Measurements from ENCODE around the gene XYLT1.

The XYLT1 gene

DNA sequence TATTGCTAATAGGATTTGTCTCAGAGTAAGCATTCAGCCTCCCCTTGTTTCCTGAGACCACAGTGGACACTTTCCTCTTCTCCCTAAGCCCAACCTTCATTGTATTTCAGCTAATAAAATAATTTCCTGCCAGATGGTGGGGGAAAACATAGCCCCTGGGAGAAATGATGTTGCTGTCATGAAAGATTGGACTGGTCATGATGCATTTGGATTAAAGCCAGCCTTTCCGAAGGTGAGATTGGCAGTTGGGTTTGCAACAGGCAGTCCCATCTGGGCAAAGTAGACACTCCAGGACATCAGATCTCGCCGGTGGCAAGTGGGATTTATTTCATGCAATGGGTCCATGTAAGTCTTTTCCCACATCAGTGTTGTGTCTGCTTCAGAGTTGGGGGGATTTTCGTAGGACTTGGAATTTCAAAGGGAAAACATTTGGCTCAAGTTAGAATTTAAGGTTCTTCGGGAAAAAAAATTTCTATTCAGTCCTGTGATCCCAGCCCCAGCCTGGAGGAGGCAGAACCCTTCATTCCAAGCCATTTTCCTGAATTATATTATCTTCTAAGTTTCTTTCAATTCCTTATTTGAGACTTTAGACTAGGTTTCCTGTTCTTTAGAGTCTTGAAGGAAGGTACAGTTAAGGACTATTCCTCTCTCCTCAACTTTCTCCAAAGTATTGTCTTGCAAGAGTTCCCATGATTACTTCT lies 391.7 kb downstream of the XYLT1 start:
- no peaks in the 10 kb centered on the region for H3K4me1 ChIP-seq (ENCODE audit: control insufficient read depth, insufficient read depth, low read length)
- ChIA-PET POLR2A (no interaction called here), CTCF (no interaction called here)
- no peaks in the 10 kb centered on the region for H3K36me3 ChIP-seq (ENCODE audit: control insufficient read depth in 2 of 2, insufficient read depth in 1 of 2, low read length in 2 of 2)
- TF ChIP-seq ZNF514 (tag by site-specific recombination; IDR thresholded peaks at IDR 0.05) (no peak), ZNF549 (tag by site-specific recombination; IDR thresholded peaks at IDR 0.05) (no peak), ZXDB (tag by site-specific recombination; IDR thresholded peaks at IDR 0.05) (no peak), SP3 (tag by site-specific recombination; IDR thresholded peaks at IDR 0.05) (no peak), SALL2 (tag by site-specific recombination; IDR thresholded peaks at IDR 0.05; ENCODE audit: borderline replicate concordance) (no peak), MYNN (tag by site-specific recombination; IDR thresholded peaks at IDR 0.05; ENCODE audit: borderline replicate concordance) (no peak), SCRT2 (tag by site-specific recombination; IDR thresholded peaks at IDR 0.05) (no peak), ZNF830 (tag by site-specific recombination; IDR thresholded peaks at IDR 0.05; ENCODE audit: low read depth) (no peak), ZNF747 (tag by site-specific recombination; IDR thresholded peaks at IDR 0.05) (no peak), ZNF140 (tag by site-specific recombination; IDR thresholded peaks at IDR 0.05) (no peak), ZNF677 (tag by site-specific recombination; IDR thresholded peaks at IDR 0.05) (no peak), HOXA7 (CRISPR knock-in tag; IDR thresholded peaks at IDR 0.05; ENCODE audit: borderline replicate concordance) (no peak), ZNF837 (tag by site-specific recombination; IDR thresholded peaks at IDR 0.05) (no peak), ZNF624 (tag by site-specific recombination; IDR thresholded peaks at IDR 0.05) (no peak), SP7 (tag by site-specific recombination; IDR thresholded peaks at IDR 0.05) (no peak), ZBTB1 (tag by site-specific recombination; IDR thresholded peaks at IDR 0.05) (no peak)
- TF ChIP-seq, protein P1, sequence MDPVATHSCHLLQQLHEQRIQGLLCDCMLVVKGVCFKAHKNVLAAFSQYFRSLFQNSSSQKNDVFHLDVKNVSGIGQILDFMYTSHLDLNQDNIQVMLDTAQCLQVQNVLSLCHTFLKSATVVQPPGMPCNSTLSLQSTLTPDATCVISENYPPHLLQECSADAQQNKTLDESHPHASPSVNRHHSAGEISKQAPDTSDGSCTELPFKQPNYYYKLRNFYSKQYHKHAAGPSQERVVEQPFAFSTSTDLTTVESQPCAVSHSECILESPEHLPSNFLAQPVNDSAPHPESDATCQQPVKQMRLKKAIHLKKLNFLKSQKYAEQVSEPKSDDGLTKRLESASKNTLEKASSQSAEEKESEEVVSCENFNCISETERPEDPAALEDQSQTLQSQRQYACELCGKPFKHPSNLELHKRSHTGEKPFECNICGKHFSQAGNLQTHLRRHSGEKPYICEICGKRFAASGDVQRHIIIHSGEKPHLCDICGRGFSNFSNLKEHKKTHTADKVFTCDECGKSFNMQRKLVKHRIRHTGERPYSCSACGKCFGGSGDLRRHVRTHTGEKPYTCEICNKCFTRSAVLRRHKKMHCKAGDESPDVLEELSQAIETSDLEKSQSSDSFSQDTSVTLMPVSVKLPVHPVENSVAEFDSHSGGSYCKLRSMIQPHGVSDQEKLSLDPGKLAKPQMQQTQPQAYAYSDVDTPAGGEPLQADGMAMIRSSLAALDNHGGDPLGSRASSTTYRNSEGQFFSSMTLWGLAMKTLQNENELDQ (tag by site-specific recombination; IDR thresholded peaks at IDR 0.05; ENCODE audit: low read depth) = no peak
- TF ChIP-seq, protein P2, sequence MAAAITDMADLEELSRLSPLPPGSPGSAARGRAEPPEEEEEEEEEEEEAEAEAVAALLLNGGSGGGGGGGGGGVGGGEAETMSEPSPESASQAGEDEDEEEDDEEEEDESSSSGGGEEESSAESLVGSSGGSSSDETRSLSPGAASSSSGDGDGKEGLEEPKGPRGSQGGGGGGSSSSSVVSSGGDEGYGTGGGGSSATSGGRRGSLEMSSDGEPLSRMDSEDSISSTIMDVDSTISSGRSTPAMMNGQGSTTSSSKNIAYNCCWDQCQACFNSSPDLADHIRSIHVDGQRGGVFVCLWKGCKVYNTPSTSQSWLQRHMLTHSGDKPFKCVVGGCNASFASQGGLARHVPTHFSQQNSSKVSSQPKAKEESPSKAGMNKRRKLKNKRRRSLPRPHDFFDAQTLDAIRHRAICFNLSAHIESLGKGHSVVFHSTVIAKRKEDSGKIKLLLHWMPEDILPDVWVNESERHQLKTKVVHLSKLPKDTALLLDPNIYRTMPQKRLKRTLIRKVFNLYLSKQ (tag by site-specific recombination; IDR thresholded peaks at IDR 0.05; ENCODE audit: borderline replicate concordance) = no peak
- TF ChIP-seq, protein P3, sequence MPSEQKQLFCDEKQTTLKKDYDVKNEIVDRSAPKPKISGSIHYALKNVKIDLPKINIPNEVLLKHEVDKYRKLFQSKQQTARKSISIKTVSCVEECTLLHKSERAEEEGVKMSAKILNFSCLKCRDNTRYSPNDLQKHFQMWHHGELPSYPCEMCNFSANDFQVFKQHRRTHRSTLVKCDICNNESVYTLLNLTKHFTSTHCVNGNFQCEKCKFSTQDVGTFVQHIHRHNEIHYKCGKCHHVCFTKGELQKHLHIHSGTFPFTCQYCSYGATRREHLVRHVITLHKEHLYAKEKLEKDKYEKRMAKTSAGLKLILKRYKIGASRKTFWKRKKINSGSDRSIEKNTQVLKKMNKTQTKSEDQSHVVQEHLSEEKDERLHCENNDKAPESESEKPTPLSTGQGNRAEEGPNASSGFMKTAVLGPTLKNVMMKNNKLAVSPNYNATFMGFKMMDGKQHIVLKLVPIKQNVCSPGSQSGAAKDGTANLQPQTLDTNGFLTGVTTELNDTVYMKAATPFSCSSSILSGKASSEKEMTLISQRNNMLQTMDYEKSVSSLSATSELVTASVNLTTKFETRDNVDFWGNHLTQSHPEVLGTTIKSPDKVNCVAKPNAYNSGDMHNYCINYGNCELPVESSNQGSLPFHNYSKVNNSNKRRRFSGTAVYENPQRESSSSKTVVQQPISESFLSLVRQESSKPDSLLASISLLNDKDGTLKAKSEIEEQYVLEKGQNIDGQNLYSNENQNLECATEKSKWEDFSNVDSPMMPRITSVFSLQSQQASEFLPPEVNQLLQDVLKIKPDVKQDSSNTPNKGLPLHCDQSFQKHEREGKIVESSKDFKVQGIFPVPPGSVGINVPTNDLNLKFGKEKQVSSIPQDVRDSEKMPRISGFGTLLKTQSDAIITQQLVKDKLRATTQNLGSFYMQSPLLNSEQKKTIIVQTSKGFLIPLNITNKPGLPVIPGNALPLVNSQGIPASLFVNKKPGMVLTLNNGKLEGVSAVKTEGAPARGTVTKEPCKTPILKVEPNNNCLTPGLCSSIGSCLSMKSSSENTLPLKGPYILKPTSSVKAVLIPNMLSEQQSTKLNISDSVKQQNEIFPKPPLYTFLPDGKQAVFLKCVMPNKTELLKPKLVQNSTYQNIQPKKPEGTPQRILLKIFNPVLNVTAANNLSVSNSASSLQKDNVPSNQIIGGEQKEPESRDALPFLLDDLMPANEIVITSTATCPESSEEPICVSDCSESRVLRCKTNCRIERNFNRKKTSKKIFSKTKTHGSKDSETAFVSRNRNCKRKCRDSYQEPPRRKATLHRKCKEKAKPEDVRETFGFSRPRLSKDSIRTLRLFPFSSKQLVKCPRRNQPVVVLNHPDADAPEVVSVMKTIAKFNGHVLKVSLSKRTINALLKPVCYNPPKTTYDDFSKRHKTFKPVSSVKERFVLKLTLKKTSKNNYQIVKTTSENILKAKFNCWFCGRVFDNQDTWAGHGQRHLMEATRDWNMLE (tag by site-specific recombination; conservative IDR thresholded peaks at IDR 0.05; ENCODE audit: low read depth) = no peak
- H3K4me3 ChIP-seq (ENCODE audit: low read depth, low read length) = no peak overlapping the region
- H3K9me3 ChIP-seq (ENCODE audit: control insufficient read depth, insufficient read depth, low read depth, low read length) = no peaks in the 10 kb centered on the region
- H3K27ac ChIP-seq (ENCODE audit: extremely low read depth, low read depth, low read length) = no peak overlapping the region

All from HEK293 (cell line).